ENCODE results near the gene WNT7B.

- no peak for TF ChIP-seq CTCF (IDR thresholded peaks at IDR 0.05)
- no peak for TF ChIP-seq POLR2A (IDR thresholded peaks at IDR 0.05)
These were observed 19.5 kb upstream of the WNT7B start for GRCh38 chr22:45996241-45997076.

Measured in Peyer's patch (tissue), 4 donors.